ENCODE data around the gene TMTC2.

TMTC2 gene

DNA sequence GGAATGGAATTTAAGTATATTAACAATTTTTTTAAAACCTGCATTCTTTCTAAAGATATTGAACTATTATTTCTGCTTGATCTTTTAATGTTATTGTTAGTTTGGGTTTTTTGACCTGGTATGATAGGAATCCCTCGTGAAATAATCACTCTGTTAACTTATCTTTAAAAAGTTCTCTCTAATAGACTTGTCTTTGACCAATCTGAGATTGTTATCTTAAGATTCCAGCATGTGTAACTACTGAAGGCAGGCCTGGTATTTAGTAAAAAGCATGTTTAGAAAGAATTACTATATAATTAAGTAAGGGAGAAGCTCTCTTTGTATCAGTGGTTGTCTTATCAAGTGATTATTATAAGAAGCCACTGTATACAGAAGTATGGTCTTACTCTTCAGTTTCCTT, 4.8 kb downstream of the TMTC2 start:
- ChIA-PET POLR2A (no interaction called here), CTCF (no interaction called here)
- no peaks in the 10 kb centered on the region for H3K9me3 ChIP-seq (ENCODE audit: control insufficient read depth, insufficient read depth, low read depth, low read length)
- H3K36me3 ChIP-seq (ENCODE audit: control insufficient read depth in 2 of 2, insufficient read depth in 1 of 2, low read length in 2 of 2), result peaks cover 0 to 11% of the 10 kb centered on the region in 2 experiments
- H3K4me3 ChIP-seq (ENCODE audit: low read depth, low read length), result no peak overlapping the region
- peaks cover 16% of the 10 kb centered on the region for H3K4me1 ChIP-seq (ENCODE audit: control insufficient read depth, insufficient read depth, low read length)
- no peak overlapping the region for H3K27ac ChIP-seq (ENCODE audit: extremely low read depth, low read depth, low read length)
- no peak for TF ChIP-seq ZNF157 (tag by site-specific recombination; IDR thresholded peaks at IDR 0.05)
- TF ChIP-seq GLI4 (tag by site-specific recombination; IDR thresholded peaks at IDR 0.05), result no peak
- TF ChIP-seq ZNF561 (tag by site-specific recombination; IDR thresholded peaks at IDR 0.05; ENCODE audit: borderline replicate concordance), result no peak
- TF ChIP-seq REPIN1 (tag by site-specific recombination; IDR thresholded peaks at IDR 0.05; ENCODE audit: low read depth), result no peak
- no peak for TF ChIP-seq ZNF2 (tag by site-specific recombination; IDR thresholded peaks at IDR 0.05)
- TF ChIP-seq, protein P1, sequence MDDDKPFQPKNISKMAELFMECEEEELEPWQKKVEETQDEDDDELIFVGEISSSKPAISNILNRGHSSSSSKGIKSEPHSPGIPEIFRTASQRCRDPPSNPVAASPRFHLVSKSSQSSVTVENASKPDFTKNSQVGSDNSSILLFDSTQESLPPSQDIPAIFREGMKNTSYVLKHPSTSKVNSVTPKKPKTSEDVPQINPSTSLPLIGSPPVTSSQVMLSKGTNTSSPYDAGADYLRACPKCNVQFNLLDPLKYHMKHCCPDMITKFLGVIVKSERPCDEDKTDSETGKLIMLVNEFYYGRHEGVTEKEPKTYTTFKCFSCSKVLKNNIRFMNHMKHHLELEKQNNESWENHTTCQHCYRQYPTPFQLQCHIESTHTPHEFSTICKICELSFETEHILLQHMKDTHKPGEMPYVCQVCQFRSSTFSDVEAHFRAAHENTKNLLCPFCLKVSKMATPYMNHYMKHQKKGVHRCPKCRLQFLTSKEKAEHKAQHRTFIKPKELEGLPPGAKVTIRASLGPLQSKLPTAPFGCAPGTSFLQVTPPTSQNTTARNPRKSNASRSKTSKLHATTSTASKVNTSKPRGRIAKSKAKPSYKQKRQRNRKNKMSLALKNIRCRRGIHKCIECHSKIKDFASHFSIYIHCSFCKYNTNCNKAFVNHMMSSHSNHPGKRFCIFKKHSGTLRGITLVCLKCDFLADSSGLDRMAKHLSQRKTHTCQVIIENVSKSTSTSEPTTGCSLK (tag by site-specific recombination; IDR thresholded peaks at IDR 0.05), result no peak
- no peak for TF ChIP-seq SP3 (tag by site-specific recombination; IDR thresholded peaks at IDR 0.05)
- no peak for TF ChIP-seq ZNF121 (tag by site-specific recombination; IDR thresholded peaks at IDR 0.05)
- no peak for TF ChIP-seq ZNF621 (tag by site-specific recombination; IDR thresholded peaks at IDR 0.05)
- TF ChIP-seq, protein P2, sequence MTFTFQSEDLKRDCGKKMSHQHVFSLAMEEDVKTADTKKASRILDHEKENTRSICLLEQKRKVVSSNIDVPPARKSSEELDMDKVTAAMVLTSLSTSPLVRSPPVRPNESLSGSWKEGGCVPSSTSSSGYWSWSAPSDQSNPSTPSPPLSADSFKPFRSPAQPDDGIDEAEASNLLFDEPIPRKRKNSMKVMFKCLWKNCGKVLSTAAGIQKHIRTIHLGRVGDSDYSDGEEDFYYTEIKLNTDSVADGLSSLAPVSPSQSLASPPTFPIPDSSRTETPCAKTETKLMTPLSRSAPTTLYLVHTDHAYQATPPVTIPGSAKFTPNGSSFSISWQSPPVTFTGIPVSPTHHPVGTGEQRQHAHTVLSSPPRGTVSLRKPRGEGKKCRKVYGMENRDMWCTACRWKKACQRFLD (tag by site-specific recombination; IDR thresholded peaks at IDR 0.05), result no peak
- no peak for TF ChIP-seq ZFP69B (tag by site-specific recombination; IDR thresholded peaks at IDR 0.05)
- TF ChIP-seq TRIM28 (IDR thresholded peaks at IDR 0.05; ENCODE audit: borderline replicate concordance, low read length), result no peak
- TF ChIP-seq, protein P3, sequence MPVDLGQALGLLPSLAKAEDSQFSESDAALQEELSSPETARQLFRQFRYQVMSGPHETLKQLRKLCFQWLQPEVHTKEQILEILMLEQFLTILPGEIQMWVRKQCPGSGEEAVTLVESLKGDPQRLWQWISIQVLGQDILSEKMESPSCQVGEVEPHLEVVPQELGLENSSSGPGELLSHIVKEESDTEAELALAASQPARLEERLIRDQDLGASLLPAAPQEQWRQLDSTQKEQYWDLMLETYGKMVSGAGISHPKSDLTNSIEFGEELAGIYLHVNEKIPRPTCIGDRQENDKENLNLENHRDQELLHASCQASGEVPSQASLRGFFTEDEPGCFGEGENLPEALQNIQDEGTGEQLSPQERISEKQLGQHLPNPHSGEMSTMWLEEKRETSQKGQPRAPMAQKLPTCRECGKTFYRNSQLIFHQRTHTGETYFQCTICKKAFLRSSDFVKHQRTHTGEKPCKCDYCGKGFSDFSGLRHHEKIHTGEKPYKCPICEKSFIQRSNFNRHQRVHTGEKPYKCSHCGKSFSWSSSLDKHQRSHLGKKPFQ (tag by site-specific recombination; IDR thresholded peaks at IDR 0.05), result no peak
- TF ChIP-seq ZNF140 (tag by site-specific recombination; IDR thresholded peaks at IDR 0.05), result no peak
- TF ChIP-seq ZNF138 (tag by site-specific recombination; IDR thresholded peaks at IDR 0.05; ENCODE audit: borderline replicate concordance), result no peak

DNA sequence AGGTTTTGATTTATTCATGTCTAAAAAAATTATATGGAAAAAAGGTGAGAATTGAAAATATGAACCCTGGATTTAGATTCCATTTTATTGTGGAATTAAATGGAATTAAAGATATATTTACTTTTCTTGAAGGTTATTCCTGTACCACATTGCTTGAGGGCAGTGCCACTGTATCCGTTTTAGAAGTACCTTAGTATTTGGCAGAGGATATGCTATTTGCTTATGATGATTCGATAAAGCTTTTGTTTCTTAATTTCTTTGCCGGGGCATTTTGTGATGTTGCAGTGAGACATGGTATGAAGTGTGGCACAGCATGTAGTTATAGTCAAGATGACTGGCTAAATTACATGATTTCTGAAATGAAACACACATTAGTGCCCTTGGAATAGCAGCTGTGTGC, 7.6 kb downstream of the TMTC2 start:
- CTCF ChIA-PET, result interaction anchor here (1.2 kb wide), 1 partner anchor 8 kb away, joined by 3 read pairs; no protein-coding TSS in a partner anchor
- POLR2A ChIA-PET, result no interaction called here
- H3K27ac ChIP-seq (ENCODE audit: extremely low read depth, low read depth, low read length), result no peak overlapping the region
- peaks cover 0 to 11% of the 10 kb centered on the region in 2 experiments for H3K36me3 ChIP-seq (ENCODE audit: control insufficient read depth in 2 of 2, insufficient read depth in 1 of 2, low read length in 2 of 2)
- no peaks in the 10 kb centered on the region for H3K9me3 ChIP-seq (ENCODE audit: control insufficient read depth, insufficient read depth, low read depth, low read length)
- TF ChIP-seq RBAK (tag by site-specific recombination; IDR thresholded peaks at IDR 0.05), result no peak
- TF ChIP-seq ZNF211 (tag by site-specific recombination; IDR thresholded peaks at IDR 0.05; ENCODE audit: low read depth), result no peak
- TF ChIP-seq, protein P4, sequence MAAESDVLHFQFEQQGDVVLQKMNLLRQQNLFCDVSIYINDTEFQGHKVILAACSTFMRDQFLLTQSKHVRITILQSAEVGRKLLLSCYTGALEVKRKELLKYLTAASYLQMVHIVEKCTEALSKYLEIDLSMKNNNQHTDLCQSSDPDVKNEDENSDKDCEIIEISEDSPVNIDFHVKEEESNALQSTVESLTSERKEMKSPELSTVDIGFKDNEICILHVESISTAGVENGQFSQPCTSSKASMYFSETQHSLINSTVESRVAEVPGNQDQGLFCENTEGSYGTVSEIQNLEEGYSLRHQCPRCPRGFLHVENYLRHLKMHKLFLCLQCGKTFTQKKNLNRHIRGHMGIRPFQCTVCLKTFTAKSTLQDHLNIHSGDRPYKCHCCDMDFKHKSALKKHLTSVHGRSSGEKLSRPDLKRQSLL (tag by site-specific recombination; IDR thresholded peaks at IDR 0.05), result no peak
- TF ChIP-seq ZNF585B (tag by site-specific recombination; IDR thresholded peaks at IDR 0.05), result no peak
- no peak for TF ChIP-seq ZNF529 (tag by site-specific recombination; IDR thresholded peaks at IDR 0.05; ENCODE audit: insufficient replicate concordance)
- no peak for TF ChIP-seq ZNF391 (tag by site-specific recombination; IDR thresholded peaks at IDR 0.05; ENCODE audit: borderline replicate concordance, low read depth)
- TF ChIP-seq ZNF292 (tag by site-specific recombination; IDR thresholded peaks at IDR 0.05; ENCODE audit: borderline replicate concordance, low read depth), result no peak
- H3K4me1 ChIP-seq (ENCODE audit: control insufficient read depth, insufficient read depth, low read length), result peaks cover 11% of the 10 kb centered on the region
- H3K4me3 ChIP-seq (ENCODE audit: low read depth, low read length), result no peak overlapping the region
